Mesenchymal stem cell (in vitro differentiated cells and primary cell): Measurements from ENCODE around the gene PEX11G. TPM values are rescaled to one million over a fixed set of nuclear protein-coding genes. Genes with fewer than 3 reads are reported as not detected.
A peak's percentile ranks its signal among the peaks of the same experiment; 100 is the strongest.

ENCODE experiments used
- DNase-seq: peaks from one replicate; pipeline ENCODE4 v3.0.0-alpha.2; 2013
- H2AFZ ChIP-seq: one replicate; pipeline ENCODE4 v1.6.1; 2013; ENCODE audit warnings: low read depth, mild to moderate bottlenecking, control low read depth, inconsistent platforms, low read length, moderate library complexity
- H2AK5ac ChIP-seq: 2 replicates; pipeline ENCODE4 v1.6.1; 2013; ENCODE audit warnings: low read length, moderate library complexity, mild to moderate bottlenecking, inconsistent platforms; ENCODE audit not compliant: severe bottlenecking
- H2BK120ac ChIP-seq: one replicate; pipeline ENCODE4 v1.6.1; 2013; ENCODE audit warnings: low read depth, mild to moderate bottlenecking, inconsistent platforms, low read length, moderate library complexity
- H2BK12ac ChIP-seq, 2 experiments: one replicate each; pipeline ENCODE4 v1.6.1; 2013; ENCODE audit warnings: inconsistent platforms in 2 of 2, low read length in 2 of 2, mild to moderate bottlenecking in 2 of 2, moderate library complexity in 2 of 2, control low read depth in 1 of 2
- H2BK15ac ChIP-seq: one replicate; pipeline ENCODE4 v1.6.1; 2013; ENCODE audit warnings: mild to moderate bottlenecking, low read depth, inconsistent platforms; ENCODE audit not compliant: poor library complexity, severe bottlenecking
- H2BK5ac ChIP-seq: 2 replicates; pipeline ENCODE4 v1.6.1; 2013; ENCODE audit warnings: low read depth, mild to moderate bottlenecking, low read length, control low read depth, inconsistent platforms; ENCODE audit not compliant: poor library complexity, severe bottlenecking
- H3K14ac ChIP-seq, 2 experiments: one replicate each; pipeline ENCODE4 v1.6.1; 2013; ENCODE audit warnings: inconsistent platforms in 2 of 2, low read length in 2 of 2, control low read depth in 1 of 2, mild to moderate bottlenecking in 1 of 2, moderate library complexity in 1 of 2
- H3K18ac ChIP-seq, 2 experiments: one replicate each; pipeline ENCODE4 v1.6.1; 2013; ENCODE audit warnings: inconsistent platforms in 2 of 2, low read length in 2 of 2, control low read depth in 1 of 2, low read depth in 1 of 2, mild to moderate bottlenecking in 1 of 2
- H3K23ac ChIP-seq, 2 experiments: one replicate each; pipeline ENCODE4 v1.6.1; 2013; ENCODE audit warnings: inconsistent platforms in 2 of 2, low read length in 2 of 2, mild to moderate bottlenecking in 2 of 2, moderate library complexity in 2 of 2, control low read depth in 1 of 2
- H3K27ac ChIP-seq: 2 replicates; pipeline ENCODE4 v1.5.1; 2013; ENCODE audit warnings: mild to moderate bottlenecking, moderate library complexity, low read length, control low read depth, inconsistent platforms; ENCODE audit not compliant: poor library complexity, severe bottlenecking
- H3K27me3 ChIP-seq, 2 experiments: 2 replicates each; pipeline versions ENCODE4 v1.6.1 to v1.7.0; 2013; ENCODE audit warnings: low read length in 2 of 2, mild to moderate bottlenecking in 2 of 2, moderate library complexity in 2 of 2, control low read depth in 1 of 2, inconsistent platforms in 1 of 2; ENCODE audit not compliant: control insufficient read depth in 1 of 2, insufficient read depth in 1 of 2
- H3K36me3 ChIP-seq, 2 experiments: 2 replicates each; pipeline versions ENCODE4 v1.6.1 to v1.7.0; 2013; ENCODE audit warnings: low read length in 2 of 2, control low read depth in 1 of 2, inconsistent platforms in 1 of 2, low read depth in 1 of 2, mild to moderate bottlenecking in 1 of 2; ENCODE audit not compliant: insufficient read depth in 2 of 2, control insufficient read depth in 1 of 2
- H3K4ac ChIP-seq, 2 experiments: one replicate each; pipeline ENCODE4 v1.6.1; 2013; ENCODE audit warnings: inconsistent platforms in 2 of 2, low read length in 2 of 2, mild to moderate bottlenecking in 2 of 2, moderate library complexity in 2 of 2, control low read depth in 1 of 2, low read depth in 1 of 2
- H3K4me1 ChIP-seq: 2 replicates; pipeline ENCODE4 v1.6.1; 2013; ENCODE audit warnings: low read depth, low read length, control low read depth; ENCODE audit not compliant: control insufficient read depth, insufficient read depth
- H3K4me2 ChIP-seq: 2 replicates; pipeline ENCODE4 v1.6.1; 2013; ENCODE audit warnings: low read length, mild to moderate bottlenecking, inconsistent platforms; ENCODE audit not compliant: poor library complexity, severe bottlenecking
- H3K4me3 ChIP-seq, 2 experiments: 2 replicates each; pipeline versions ENCODE4 v1.5.1 to v1.7.0; 2013; ENCODE audit warnings: low read length in 2 of 2, mild to moderate bottlenecking in 2 of 2, control low read depth in 1 of 2, low read depth in 1 of 2; ENCODE audit not compliant: insufficient read depth in 1 of 2
- H3K79me1 ChIP-seq: replicated peaks from 2 replicates; pipeline ENCODE4 v1.6.1; 2013; ENCODE audit warnings: mild to moderate bottlenecking, control low read depth, low read length, inconsistent platforms; ENCODE audit not compliant: poor library complexity, severe bottlenecking
- H3K9ac ChIP-seq: 2 replicates; pipeline ENCODE4 v1.7.0; 2013; ENCODE audit warnings: mild to moderate bottlenecking, low read length, moderate library complexity
- H3K9me3 ChIP-seq: 2 replicates; pipeline ENCODE4 v1.7.0; 2013; ENCODE audit warnings: mild to moderate bottlenecking, low read length; ENCODE audit not compliant: control insufficient read depth
- H4K8ac ChIP-seq: one replicate; pipeline ENCODE4 v1.6.1; 2013; ENCODE audit warnings: inconsistent platforms, mild to moderate bottlenecking, low read length, moderate library complexity
- H4K91ac ChIP-seq: one replicate; pipeline ENCODE4 v1.6.1; 2013; ENCODE audit warnings: mild to moderate bottlenecking, low read length, inconsistent platforms
- WGBS: methylation state at CpG from one replicate; pipeline ENCODE4 v1.1.7; 2013; ENCODE audit warnings: mixed read lengths; 5-methylcytosine and 5-hydroxymethylcytosine counted together
- polyA plus RNA-seq, 2 experiments: library from polyadenylated mRNA; stranded (reverse); fragments of 200-250 nt; gene quantifications; one replicate each; pipeline ENCODE4 v1.2.3, GENCODE V29; 2013

The PEX11G gene
- polyA plus RNA-seq (2013, experiment 1 of 2): 0.87 TPM
- polyA plus RNA-seq (2013, experiment 2 of 2): 0.90 TPM

DNA sequence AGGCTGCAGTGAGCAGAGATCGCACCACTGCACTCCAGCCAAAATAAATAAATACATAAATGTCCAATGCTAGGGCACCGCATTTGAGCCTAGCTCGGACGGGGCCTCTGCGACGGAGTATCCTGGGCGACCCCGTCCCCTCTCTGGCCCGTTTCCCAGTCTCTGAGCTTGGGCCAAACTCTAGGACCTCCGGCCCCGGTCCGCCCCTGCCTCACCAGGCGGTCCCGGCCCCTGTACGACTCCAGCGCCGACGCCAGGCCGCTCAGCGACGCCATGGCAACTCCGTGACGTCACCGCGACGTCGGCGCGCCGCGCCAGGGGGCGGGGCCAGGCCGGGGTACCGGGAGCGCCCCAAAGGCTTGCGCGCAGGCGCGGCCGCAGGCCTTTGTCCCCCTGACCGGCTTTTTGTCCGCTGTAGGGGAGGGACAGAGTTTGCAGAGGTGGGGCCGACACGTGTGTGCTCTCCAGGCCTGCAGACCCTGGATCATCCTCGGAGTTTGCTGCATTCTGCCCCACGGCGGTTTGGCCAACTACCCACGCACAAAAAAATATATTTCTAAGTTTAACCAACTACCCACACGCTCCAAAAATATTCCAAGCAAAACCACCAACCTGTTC lies at the start of gene PEX11G:
Gene PEX11G (minus strand): TSS at position 300 of the 618 bp plus-strand sequence. CDS start 25 bp downstream, at position 275.
- Histone ChIP-seq H3K9ac (peak within 1 kb of the TSS; percentile 98), H3K4me2 (peak within 1 kb of the TSS; percentile 90), H4K91ac (peak within 1 kb of the TSS; percentile 80), H4K8ac (peak within 1 kb of the TSS; percentile 99), H2AFZ (peak within 1 kb of the TSS; percentile 73), H3K4me3 (peak within 1 kb of the TSS; percentile 64 to 88), H2BK15ac (no peak within 1 kb of the TSS), H3K4ac (peak within 1 kb of the TSS; percentile 49 to 57), H3K23ac (no peak within 1 kb of the TSS), H2AK5ac (peak within 1 kb of the TSS; percentile 53), H3K9me3 (no peaks in the 10 kb centered on the region), H3K36me3 (peaks cover under 1 to 3% of the 10 kb centered on the region in 2 experiments), H2BK12ac (peak within 1 kb of the TSS; percentile 19 to 77), H3K27me3 (no peaks in the 10 kb centered on the region), H3K4me1 (peaks cover 6% of the 10 kb centered on the region), H3K27ac (no peak within 1 kb of the TSS), H3K14ac (no peak within 1 kb of the TSS), H2BK120ac (peak within 1 kb of the TSS; percentile 61), H3K79me1 (no peaks in the 10 kb centered on the region), H2BK5ac (peak within 1 kb of the TSS; percentile 69), H3K18ac (peak within 1 kb of the TSS; percentile 83 to 90)
- peak; percentile 83 for DNase-seq
- 11% methylated on average over 32 of the region's 49 CpGs for WGBS

DNA sequence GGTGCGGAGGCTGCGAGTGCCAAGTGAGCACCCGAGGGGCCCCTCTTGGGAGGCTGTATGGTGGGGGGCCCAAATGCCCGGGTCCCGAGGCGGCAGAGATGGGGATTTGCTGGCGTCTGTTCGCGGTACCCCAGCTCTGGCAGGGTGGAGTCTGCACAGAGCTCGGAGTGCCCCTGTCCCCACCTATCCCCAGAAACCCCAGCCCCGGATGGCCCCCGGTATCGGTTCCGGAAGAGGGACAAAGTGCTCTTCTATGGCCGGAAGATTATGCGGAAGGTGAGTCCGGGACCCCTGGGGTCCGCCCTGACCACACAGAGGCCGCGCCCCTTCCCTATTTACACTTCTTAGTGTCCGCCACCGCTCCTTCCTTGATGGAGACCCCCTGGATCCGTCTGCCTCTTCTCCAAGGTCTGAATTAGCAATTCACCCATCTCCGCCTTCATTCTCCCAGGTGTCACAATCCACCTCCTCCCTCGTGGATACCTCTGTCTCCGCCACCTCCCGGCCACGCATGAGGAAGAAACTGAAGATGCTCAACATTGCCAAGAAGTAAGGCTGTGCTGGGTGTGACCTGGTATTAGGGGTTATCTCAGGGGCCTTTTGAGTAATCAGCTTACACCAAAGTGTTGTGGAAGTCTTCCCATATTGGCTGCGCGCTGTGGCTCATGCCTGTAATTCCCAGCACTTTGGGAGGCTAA lies 47.3 kb upstream of the PEX11G start:
- Histone ChIP-seq H3K23ac (no peak overlapping the region), H4K8ac (peak overlapping the region; percentile 96), H3K27ac (no peak overlapping the region), H3K9ac (peak overlapping the region; percentile 95), H3K18ac (peak overlapping the region; percentile 88 to 97), H2BK120ac (no peak overlapping the region), H3K4me1 (peaks cover 20% of the 10 kb centered on the region), H2BK12ac (peak overlapping the region; percentile 26 to 78), H2AK5ac (no peak overlapping the region), H3K4me2 (peak overlapping the region; percentile 71), H3K4me3 (peak overlapping the region; percentile 92 to 95), H2AFZ (peak overlapping the region; percentile 46), H3K14ac (peak overlapping the region in 1 of 2 experiments; percentile 86), H3K27me3 (no peaks in the 10 kb centered on the region), H3K9me3 (no peaks in the 10 kb centered on the region), H3K79me1 (peaks cover 39% of the 10 kb centered on the region), H3K36me3 (peaks cover 49 to 53% of the 10 kb centered on the region in 2 experiments), H3K4ac (peak overlapping the region; percentile 19 to 84), H4K91ac (peak overlapping the region; percentile 93), H2BK5ac (no peak overlapping the region), H2BK15ac (no peak overlapping the region)
- DNase-seq: no peak
- WGBS: 43% methylated on average over 18 of the region's 30 CpGs

DNA sequence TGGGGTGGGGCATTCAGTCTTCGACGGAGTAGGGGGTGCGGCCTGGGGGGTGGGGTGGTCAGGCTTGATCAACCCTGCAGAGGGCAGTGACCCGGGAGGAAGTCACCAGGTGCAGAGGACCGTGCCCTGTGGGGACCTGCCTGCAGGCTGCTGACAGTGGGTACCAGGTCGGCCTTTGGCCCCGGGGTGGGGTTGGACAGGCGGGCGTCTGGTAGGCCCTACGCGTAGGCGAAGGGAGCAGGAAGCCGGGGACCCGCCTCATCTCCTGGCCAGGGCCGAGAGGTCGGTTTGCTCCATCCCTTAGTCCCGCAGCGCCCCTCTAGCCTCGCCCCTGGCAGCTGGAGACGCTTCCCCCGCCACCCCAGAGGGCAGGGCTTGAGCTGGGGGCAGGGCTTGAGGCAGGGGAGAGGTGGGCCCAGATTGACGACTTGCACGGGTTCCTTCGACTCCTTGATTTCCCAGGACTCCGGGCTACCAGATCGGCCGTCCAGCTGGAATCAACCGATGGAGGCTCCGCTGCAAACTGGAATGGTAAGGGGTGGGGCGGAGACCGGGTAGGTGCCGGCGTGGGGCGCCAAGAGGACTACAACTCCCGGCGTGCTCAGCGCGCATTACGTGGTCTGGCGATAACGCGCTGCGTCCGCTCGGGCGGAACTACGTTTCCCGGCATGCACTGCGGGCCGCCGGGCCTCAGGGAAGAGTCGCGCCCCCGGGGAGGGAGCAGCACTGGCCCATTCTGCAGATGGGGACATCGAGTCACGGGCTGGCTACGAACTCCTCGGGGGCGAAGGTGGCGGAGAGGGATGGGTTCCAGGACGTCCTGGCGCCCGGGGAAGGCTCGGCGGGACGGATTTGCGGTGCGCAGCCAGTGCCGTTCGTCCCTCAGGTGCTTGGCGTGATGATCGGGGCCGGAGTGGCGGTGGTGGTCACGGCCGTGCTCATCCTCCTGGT lies 46.5 kb upstream of the PEX11G start, which contains the start of gene PNPLA6:
Gene PNPLA6 (plus strand): TSS at position 671 of the 951 bp plus-strand sequence. CDS start 72 bp downstream, at position 743.
- peak within 1 kb of the TSS; percentile 85 to 94 for H3K4ac ChIP-seq
- under 1% methylated on average over 67 of the region's 76 CpGs for WGBS
- peaks cover 48 to 50% of the 10 kb centered on the region in 2 experiments for H3K36me3 ChIP-seq
- peaks cover 33% of the 10 kb centered on the region for H3K79me1 ChIP-seq
- peak within 1 kb of the TSS; percentile 96 for H4K8ac ChIP-seq
- peak within 1 kb of the TSS in 1 of 2 experiments; percentile 86 for H3K14ac ChIP-seq
- H3K9ac ChIP-seq: peak within 1 kb of the TSS; percentile 95
- peak within 1 kb of the TSS; percentile 78 to 81 for H2BK12ac ChIP-seq
- H3K18ac ChIP-seq: peak within 1 kb of the TSS; percentile 93 to 97
- H2BK120ac ChIP-seq: peak within 1 kb of the TSS; percentile 11
- no peak within 1 kb of the TSS for H2AK5ac ChIP-seq
- H3K4me3 ChIP-seq: peak within 1 kb of the TSS; percentile 92 to 95
- H4K91ac ChIP-seq: peak within 1 kb of the TSS; percentile 93
- no peaks in the 10 kb centered on the region for H3K27me3 ChIP-seq
- DNase-seq: peak; percentile 95
- peaks cover 20% of the 10 kb centered on the region for H3K4me1 ChIP-seq
- H3K9me3 ChIP-seq: no peaks in the 10 kb centered on the region
- peak within 1 kb of the TSS; percentile 94 for H2BK15ac ChIP-seq
- H3K4me2 ChIP-seq: peak within 1 kb of the TSS; percentile 91
- H2AFZ ChIP-seq: peak within 1 kb of the TSS; percentile 46
- peak within 1 kb of the TSS in 1 of 2 experiments; percentile 95 for H3K23ac ChIP-seq
- peak within 1 kb of the TSS; percentile 8 for H2BK5ac ChIP-seq
- H3K27ac ChIP-seq: peak within 1 kb of the TSS; percentile 94
